Smooth muscle cell (in vitro differentiated cells): Measurements from ENCODE around the gene RBM7. TPM values are rescaled to one million over a fixed set of nuclear protein-coding genes. Genes with fewer than 3 reads are reported as not detected.

ENCODE experiments used
- DNase-seq: peaks from one replicate; lab custom pipeline; 2025; ENCODE audit not compliant: unreplicated experiment; lab: John Stamatoyannopoulos, UW
- H2AFZ ChIP-seq: fragments of 200-600 bp; sonication (generic); 2 replicates; pipeline ENCODE4 v1.6.0; 2016; ENCODE audit warnings: antibody characterized with exemption, low read depth, mild to moderate bottlenecking
- H3F3A ChIP-seq: fragments of 200-600 bp; sonication (generic); 2 replicates; pipeline ENCODE4 v1.6.0; 2017; ENCODE audit warnings: antibody characterized with exemption, low read depth
- H3K27ac ChIP-seq: fragments of 200-600 bp; sonication (generic); 2 replicates; pipeline ENCODE4 v1.5.1; 2016; ENCODE audit warnings: low read depth, mild to moderate bottlenecking
- H3K27me3 ChIP-seq: fragments of 200-600 bp; sonication (generic); 2 replicates; pipeline ENCODE4 v1.6.1; 2016; ENCODE audit warnings: low read depth, mild to moderate bottlenecking
- H3K36me3 ChIP-seq: fragments of 200-600 bp; sonication (generic); 2 replicates; pipeline ENCODE4 v1.5.1; 2016; ENCODE audit warnings: low read depth
- H3K4me1 ChIP-seq: fragments of 200-600 bp; sonication (generic); 2 replicates; pipeline ENCODE4 v1.5.1; 2016; ENCODE audit warnings: low read depth
- H3K4me2 ChIP-seq: fragments of 200-600 bp; sonication (generic); 2 replicates; pipeline ENCODE4 v1.6.0; 2016; ENCODE audit warnings: mild to moderate bottlenecking
- H3K4me3 ChIP-seq: fragments of 200-600 bp; sonication (generic); 2 replicates; pipeline ENCODE4 v1.5.1; 2016; ENCODE audit warnings: mild to moderate bottlenecking
- H3K79me2 ChIP-seq: fragments of 200-600 bp; sonication (generic); 2 replicates; pipeline ENCODE4 v1.6.0; 2016; ENCODE audit warnings: low read depth, mild to moderate bottlenecking
- H3K9ac ChIP-seq: fragments of 200-600 bp; sonication (generic); 2 replicates; pipeline ENCODE4 v1.6.0; 2016; ENCODE audit warnings: low read depth
- H3K9me3 ChIP-seq: fragments of 200-600 bp; sonication (generic); replicated peaks from 2 replicates; pipeline ENCODE4 v1.5.1; 2016; ENCODE audit warnings: low read depth
- H4K20me1 ChIP-seq: fragments of 200-600 bp; sonication (generic); 2 replicates; pipeline ENCODE4 v1.6.0; 2016; ENCODE audit warnings: low read depth
- WGBS: methylation state at CpG from one replicate; pipeline ENCODE4 v1.1.7; 2016; ENCODE audit warnings: low lambda C conversion rate; 5-methylcytosine and 5-hydroxymethylcytosine counted together
- polyA plus RNA-seq: library from polyadenylated mRNA; unstranded; fragments of >200 nt; fragmentation: Nextera tagmentation; extraction: Ambion mirVana; gene quantifications from 2 replicates; pipeline ENCODE4 v1.2.1, GENCODE V29; 2016
- total RNA-seq: library from RNA; depleted of rRNA; stranded (reverse); fragments of >200 nt; gene quantifications from 2 replicates; pipeline ENCODE4 v1.2.3, GENCODE V29; 2014
- TF ChIP-seq, protein P1 (sequence below): fragments of 200-600 bp; sonication (generic); IDR thresholded peaks from 2 replicates; pipeline ENCODE4 v1.5.1; 2017; ENCODE audit warnings: borderline replicate concordance, mild to moderate bottlenecking, antibody characterized with exemption; ENCODE audit not compliant: insufficient read depth, poor library complexity, severe bottlenecking

Gene RBM7
- total and polyA plus RNA-seq, 2 experiments from 2014 or later, result 47.1 to 90.9 TPM

- H3K9ac ChIP-seq, result no peak overlapping the region
- DNase-seq, result no peak
- H3K9me3 ChIP-seq, result no peaks in the 10 kb centered on the region
- H3K4me2 ChIP-seq, result no peak overlapping the region
- H3K36me3 ChIP-seq, result no peaks in the 10 kb centered on the region
- no peak overlapping the region for H3K27ac ChIP-seq
- H3K79me2 ChIP-seq, result no peaks in the 10 kb centered on the region
- TF ChIP-seq, protein P1, sequence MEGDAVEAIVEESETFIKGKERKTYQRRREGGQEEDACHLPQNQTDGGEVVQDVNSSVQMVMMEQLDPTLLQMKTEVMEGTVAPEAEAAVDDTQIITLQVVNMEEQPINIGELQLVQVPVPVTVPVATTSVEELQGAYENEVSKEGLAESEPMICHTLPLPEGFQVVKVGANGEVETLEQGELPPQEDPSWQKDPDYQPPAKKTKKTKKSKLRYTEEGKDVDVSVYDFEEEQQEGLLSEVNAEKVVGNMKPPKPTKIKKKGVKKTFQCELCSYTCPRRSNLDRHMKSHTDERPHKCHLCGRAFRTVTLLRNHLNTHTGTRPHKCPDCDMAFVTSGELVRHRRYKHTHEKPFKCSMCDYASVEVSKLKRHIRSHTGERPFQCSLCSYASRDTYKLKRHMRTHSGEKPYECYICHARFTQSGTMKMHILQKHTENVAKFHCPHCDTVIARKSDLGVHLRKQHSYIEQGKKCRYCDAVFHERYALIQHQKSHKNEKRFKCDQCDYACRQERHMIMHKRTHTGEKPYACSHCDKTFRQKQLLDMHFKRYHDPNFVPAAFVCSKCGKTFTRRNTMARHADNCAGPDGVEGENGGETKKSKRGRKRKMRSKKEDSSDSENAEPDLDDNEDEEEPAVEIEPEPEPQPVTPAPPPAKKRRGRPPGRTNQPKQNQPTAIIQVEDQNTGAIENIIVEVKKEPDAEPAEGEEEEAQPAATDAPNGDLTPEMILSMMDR, result no peak
- no peaks in the 10 kb centered on the region for H3K27me3 ChIP-seq
- no peak overlapping the region for H2AFZ ChIP-seq
- no peaks in the 10 kb centered on the region for H3K4me1 ChIP-seq
- no peaks in the 10 kb centered on the region for H4K20me1 ChIP-seq
- 94% methylated on average over 3 of the region's 3 CpGs for WGBS
- no peak overlapping the region for H3K4me3 ChIP-seq
- H3F3A ChIP-seq, result peaks cover 8% of the 10 kb centered on the region
Measured at GRCh38 chr11:114375052-114375451, 25.4 kb upstream of the RBM7 start.

DNA sequence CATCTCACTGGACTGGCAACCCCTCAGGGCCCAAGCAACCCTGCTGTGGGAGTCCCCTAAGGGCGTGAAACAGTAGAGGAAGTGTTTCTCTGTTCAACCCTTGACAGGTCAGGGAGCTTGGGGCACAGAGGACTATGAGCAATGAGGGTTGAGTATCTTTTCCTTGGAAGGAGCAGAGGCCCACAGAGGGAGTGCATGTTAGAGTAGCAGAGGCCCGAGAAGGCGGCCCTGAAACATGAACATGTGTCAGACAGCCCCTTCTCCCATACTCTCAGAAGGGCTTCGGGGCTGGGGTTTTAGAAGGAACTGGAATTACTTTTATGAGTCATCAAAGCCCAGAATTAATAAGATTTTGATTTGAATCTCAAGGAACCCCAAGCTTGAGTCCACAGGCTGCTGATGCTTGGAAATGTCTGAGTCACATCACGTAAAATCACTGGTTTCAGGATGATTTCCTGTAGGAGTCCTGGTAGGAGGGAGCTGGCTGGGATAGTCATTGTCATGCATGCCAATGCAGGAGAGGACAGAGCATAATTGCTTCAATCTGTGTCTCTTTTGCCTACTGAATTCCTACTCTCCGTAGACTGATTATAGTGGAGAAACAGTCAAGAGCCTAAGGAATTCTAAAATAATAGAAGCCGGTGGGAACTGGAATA, 22.7 kb upstream of the RBM7 start:
- H3K9ac ChIP-seq, result peak overlapping the region; percentile 24
- H3K27ac ChIP-seq, result peak overlapping the region; percentile 77
- H3K4me2 ChIP-seq, result peak overlapping the region; percentile 56
- TF ChIP-seq, protein P1, result no peak
- peaks cover 2% of the 10 kb centered on the region for H3K36me3 ChIP-seq
- H3K27me3 ChIP-seq, result no peaks in the 10 kb centered on the region
- no peaks in the 10 kb centered on the region for H4K20me1 ChIP-seq
- no peak overlapping the region for H2AFZ ChIP-seq
- WGBS, result 44% methylated on average over 7 of the region's 7 CpGs
- no peaks in the 10 kb centered on the region for H3K79me2 ChIP-seq
- no peaks in the 10 kb centered on the region for H3K9me3 ChIP-seq
- no peak overlapping the region for H3K4me3 ChIP-seq
- H3F3A ChIP-seq, result peaks cover 8% of the 10 kb centered on the region
- no peak for DNase-seq
- no peaks in the 10 kb centered on the region for H3K4me1 ChIP-seq

DNA sequence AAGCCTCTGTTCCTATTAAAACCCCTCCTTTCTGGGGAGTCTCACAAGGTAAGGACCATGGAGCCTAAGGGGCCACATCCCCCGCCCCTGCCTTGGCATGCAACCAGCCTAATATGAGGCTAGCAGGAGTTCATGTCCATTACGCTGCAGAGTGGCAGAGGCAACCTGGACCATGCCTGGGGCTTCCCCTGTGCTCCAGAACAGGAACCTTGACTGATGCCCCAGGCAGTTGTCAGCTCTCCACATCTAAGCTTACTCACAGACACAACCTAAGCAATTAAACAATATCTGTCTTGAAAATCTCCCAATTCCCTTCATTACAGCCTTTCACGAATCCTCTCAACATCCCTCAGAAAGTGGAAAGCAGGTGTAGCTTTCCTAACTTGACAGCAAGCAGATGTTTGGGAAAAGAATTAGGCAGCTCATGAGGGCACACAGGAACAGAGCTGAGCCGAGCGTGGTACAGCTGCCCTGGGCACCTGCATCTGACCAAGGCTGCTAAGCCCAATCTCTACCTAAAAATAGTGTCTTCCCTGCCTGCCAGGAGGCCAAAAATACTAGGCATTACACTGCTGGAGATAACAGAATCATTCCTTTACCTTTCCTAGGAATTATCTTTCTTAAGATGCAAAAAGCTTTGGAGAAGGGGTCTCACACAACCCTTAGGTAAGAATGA, 20.9 kb upstream of the RBM7 start:
- H3K4me2 ChIP-seq, result no peak overlapping the region
- H3K4me1 ChIP-seq, result no peaks in the 10 kb centered on the region
- peaks cover 4% of the 10 kb centered on the region for H3K36me3 ChIP-seq
- no peaks in the 10 kb centered on the region for H4K20me1 ChIP-seq
- no peak overlapping the region for H3K9ac ChIP-seq
- H3K27me3 ChIP-seq, result no peaks in the 10 kb centered on the region
- no peaks in the 10 kb centered on the region for H3K79me2 ChIP-seq
- TF ChIP-seq, protein P1, result no peak
- no peak overlapping the region for H2AFZ ChIP-seq
- H3K9me3 ChIP-seq, result no peaks in the 10 kb centered on the region
- H3K27ac ChIP-seq, result no peak overlapping the region
- 84% methylated on average over 5 of the region's 5 CpGs for WGBS
- H3K4me3 ChIP-seq, result no peak overlapping the region
- DNase-seq, result no peak
- peaks cover 8% of the 10 kb centered on the region for H3F3A ChIP-seq
